Dendritic cell treated with granulocyte-macrophage colony-stimulating factor and Interleukin-4, amounts not matched to agents 40 ng/mL and 50 ng/mL, for 4 days (primary cell): ENCODE measurements around the gene HTRA2.
"Not testable (repeated sequence)": the region's sequence is repeated elsewhere in the genome, so short reads cannot be mapped to it uniquely, and the experiment has no call there.

Experiments used
- H3K27ac Mint-ChIP-seq: one replicate; pipeline ENCODE4 v1.8.0; 2022; ENCODE audit warnings: mild to moderate bottlenecking, mixed read lengths
- H3K27me3 Mint-ChIP-seq: one replicate; pipeline ENCODE4 v1.8.0; 2022; ENCODE audit warnings: mild to moderate bottlenecking, mixed read lengths
- H3K36me3 Mint-ChIP-seq: one replicate; pipeline ENCODE4 v1.8.0; 2022; ENCODE audit warnings: low read depth, mixed read lengths
- H3K4me1 Mint-ChIP-seq: one replicate; pipeline ENCODE4 v1.8.0; 2022; ENCODE audit warnings: low read depth, mixed read lengths
- H3K4me3 Mint-ChIP-seq: one replicate; pipeline ENCODE4 v1.8.0; 2022; ENCODE audit warnings: mild to moderate bottlenecking, moderate library complexity, mixed read lengths
- H3K9me3 Mint-ChIP-seq: one replicate; pipeline ENCODE4 v1.8.0; 2022; ENCODE audit warnings: mixed read lengths
- intact Hi-C: fragments of 100-400 bp; cut with micrococcal nuclease; formaldehyde crosslinking; loops from one replicate; pipeline ENCODE4 v1.15.0; 2022

Gene HTRA2

GRCh38 chr2:74529357-74530238 is at the start of gene HTRA2, which contains the start of gene AUP1:
TSS of gene HTRA2 (plus strand) at chr2:74529933. CDS start at chr2:74530007, 74 bp downstream.
TSS of gene AUP1 (minus strand) at chr2:74529706. CDS start at chr2:74529629, 77 bp downstream.
- peak within 1 kb of the TSS; percentile 99 for H3K4me3 Mint-ChIP-seq
- H3K27me3 Mint-ChIP-seq = no peaks in the 10 kb centered on the region
- intact Hi-C loops = loop anchor here (1.0 to 5.0 kb wide), 6 partner anchors 22 to 277 kb away; partner anchors contain the start of genes INO80B, LBX2, PCGF1 and TTC31
- H3K36me3 Mint-ChIP-seq = peaks cover 75% of the 10 kb centered on the region
- H3K9me3 Mint-ChIP-seq = no peaks in the 10 kb centered on the region
- peaks cover 48% of the 10 kb centered on the region for H3K4me1 Mint-ChIP-seq
- H3K27ac Mint-ChIP-seq = peak within 1 kb of the TSS; percentile 97

GRCh38 chr2:74481431-74481830 is 48.3 kb upstream of the HTRA2 start:
- no peaks in the 10 kb centered on the region for H3K27me3 Mint-ChIP-seq
- H3K36me3 Mint-ChIP-seq = peaks cover 70% of the 10 kb centered on the region
- intact Hi-C loops = no loop called here
- peak overlapping the region; percentile 89 for H3K27ac Mint-ChIP-seq
- peaks cover 57% of the 10 kb centered on the region for H3K4me1 Mint-ChIP-seq
- H3K4me3 Mint-ChIP-seq = peak overlapping the region; percentile 97
- H3K9me3 Mint-ChIP-seq = no peaks in the 10 kb centered on the region

DNA sequence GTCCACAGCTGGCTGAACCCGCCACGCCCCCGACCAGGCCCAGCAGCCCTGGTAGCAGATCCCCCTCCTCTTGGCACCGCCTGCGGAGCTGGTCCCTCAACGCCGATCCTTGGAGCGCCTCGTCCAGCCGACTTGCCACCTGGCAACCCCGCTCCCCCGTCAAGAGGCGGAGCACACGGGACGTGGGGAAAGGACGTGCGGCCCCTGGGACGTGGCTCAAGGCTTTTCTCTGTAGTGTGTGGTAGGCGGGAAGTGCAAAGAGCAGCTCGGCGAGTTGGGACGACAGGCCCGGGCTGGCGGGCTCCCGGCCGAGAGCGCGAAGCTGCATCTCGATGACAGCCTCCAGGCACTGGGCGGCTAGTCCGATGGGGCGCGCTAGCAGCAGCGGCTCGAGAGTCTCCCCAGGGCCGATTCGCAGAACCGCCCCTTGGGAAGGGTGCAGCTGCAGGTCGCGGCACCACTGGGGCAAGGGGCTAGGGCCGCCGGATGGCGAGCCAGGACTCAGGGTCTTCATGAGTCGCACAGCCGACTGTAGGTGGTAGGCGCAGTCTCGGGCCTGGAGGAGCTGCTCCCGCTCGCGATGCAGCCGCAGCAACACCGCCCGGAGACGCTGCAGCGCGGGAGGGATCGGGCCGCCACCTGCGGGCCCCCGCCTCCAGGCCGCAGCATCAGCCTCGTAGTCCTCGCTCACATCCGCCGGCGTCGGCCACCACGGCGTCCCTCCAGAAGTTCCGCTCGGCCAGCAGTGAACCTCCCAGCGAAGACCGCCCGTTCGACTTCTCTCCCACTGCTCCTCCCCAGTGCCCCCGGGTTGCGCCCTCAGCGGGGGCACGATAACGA is 47.6 kb upstream of the HTRA2 start:
- Mint-ChIP-seq H3K4me1 (peaks cover 57% of the 10 kb centered on the region), H3K9me3 (no peaks in the 10 kb centered on the region), H3K4me3 (peak overlapping the region; percentile 97), H3K27ac (peak overlapping the region; percentile 89), H3K36me3 (peaks cover 77% of the 10 kb centered on the region), H3K27me3 (no peaks in the 10 kb centered on the region)
- intact Hi-C loops = loop anchor here (1.0 to 2.0 kb wide), 2 partner anchors 10 to 73 kb away; partner anchors contain the start of genes DOK1 and MRPL53

DNA sequence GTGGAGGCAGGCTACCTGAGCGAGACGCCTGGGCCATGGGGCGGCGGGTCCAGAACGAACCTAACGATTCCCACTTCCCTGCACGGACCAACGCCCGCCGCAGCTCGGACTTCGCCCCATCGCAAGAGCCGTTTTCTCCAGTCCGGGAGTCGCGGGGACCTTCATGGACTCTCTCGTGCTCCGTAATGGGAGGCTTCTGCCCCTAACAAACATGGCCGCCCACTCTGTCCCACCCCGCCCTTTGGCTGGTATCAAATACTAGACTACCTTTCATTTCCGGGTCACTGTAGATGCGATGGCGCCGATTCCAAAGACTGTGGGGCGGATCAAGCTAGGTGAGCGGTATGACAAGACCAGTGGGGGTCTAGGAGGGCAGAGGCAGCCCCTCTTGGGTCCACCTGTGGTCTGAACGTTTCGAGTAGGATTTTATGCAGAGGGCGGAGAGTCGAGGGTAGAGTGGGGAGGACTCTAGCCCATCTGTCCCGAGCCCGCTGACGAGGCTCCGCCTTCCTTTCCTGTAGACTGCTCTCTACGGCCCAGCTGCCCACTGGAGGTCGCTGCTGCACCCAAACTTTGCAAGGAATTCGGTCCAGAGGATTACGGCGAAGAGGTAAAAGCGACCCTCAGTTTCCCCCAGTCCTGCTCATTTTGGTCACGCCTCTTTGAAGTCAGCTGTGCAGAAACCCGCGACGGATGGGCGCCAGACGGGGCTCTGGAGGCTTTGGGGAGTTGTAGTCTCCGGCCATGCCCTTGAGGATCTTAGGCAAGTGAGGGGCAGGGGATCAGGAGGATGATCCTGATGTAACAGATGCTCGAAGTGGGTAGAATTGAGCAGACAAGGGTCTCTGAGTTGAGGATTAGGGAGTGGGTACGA is 46.7 kb upstream of the HTRA2 start, which contains the start of the genes CCDC142 and TTC31:
Gene CCDC142 (minus strand): TSS at position 198 of the 874 bp plus-strand sequence. CDS start 161 bp downstream, at position 37.
Gene TTC31 (plus strand): TSS at position 281 of the 874 bp plus-strand sequence. CDS start 15 bp downstream, at position 296.
- Mint-ChIP-seq H3K27ac (peak within 1 kb of the TSS; percentile 89), H3K4me3 (peak within 1 kb of the TSS; percentile 97), H3K9me3 (no peaks in the 10 kb centered on the region), H3K27me3 (no peaks in the 10 kb centered on the region), H3K36me3 (peaks cover 69% of the 10 kb centered on the region), H3K4me1 (peaks cover 50% of the 10 kb centered on the region)
- intact Hi-C loops = loop anchor here (1.0 to 2.0 kb wide), 6 partner anchors 11 to 104 kb away; partner anchors contain the start of genes AUP1, C2orf81, DOK1 and HTRA2

- H3K9me3 Mint-ChIP-seq, H3K27me3 Mint-ChIP-seq: not testable (repeated sequence)
- Mint-ChIP-seq H3K4me1 (peaks cover 50% of the 10 kb centered on the region), H3K4me3 (peak overlapping the region; percentile 97), H3K27ac (peak overlapping the region; percentile 89), H3K36me3 (peaks cover 70% of the 10 kb centered on the region)
- intact Hi-C loops = loop anchor here (1.0 to 2.0 kb wide), 5 partner anchors 29 to 104 kb away; partner anchors contain the start of genes AUP1, C2orf81, DOK1 and HTRA2
Measured at GRCh38 chr2:74483675-74484164, 46.0 kb upstream of the HTRA2 start.

DNA sequence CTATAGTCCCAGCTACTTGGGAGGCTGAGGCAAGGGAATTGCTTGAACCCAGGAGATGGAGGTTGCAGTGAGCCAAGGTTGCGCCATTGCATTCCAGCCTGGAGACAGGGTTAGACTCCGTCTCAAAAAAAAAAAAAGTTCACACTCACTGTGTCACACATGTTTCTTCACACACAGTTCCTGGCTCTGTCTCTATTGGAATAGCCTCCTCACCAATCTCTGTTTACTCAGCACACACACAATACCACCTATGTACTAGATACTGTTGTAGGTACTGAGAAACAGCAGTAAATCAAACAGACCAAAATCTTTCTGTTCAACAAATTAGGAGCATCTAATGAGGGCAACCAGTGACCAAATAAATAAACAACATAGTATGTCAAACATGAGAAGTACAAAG is 43.6 kb upstream of the HTRA2 start:
- intact Hi-C loops = no loop called here
- H3K4me1 Mint-ChIP-seq = peaks cover 32% of the 10 kb centered on the region
- H3K36me3 Mint-ChIP-seq = peaks cover 70% of the 10 kb centered on the region
- H3K27ac Mint-ChIP-seq = no peak overlapping the region
- H3K27me3 Mint-ChIP-seq = no peaks in the 10 kb centered on the region
- no peak overlapping the region for H3K4me3 Mint-ChIP-seq
- H3K9me3 Mint-ChIP-seq = no peaks in the 10 kb centered on the region

- peaks cover 15% of the 10 kb centered on the region for H3K4me1 Mint-ChIP-seq
- H3K27me3 Mint-ChIP-seq = no peaks in the 10 kb centered on the region
- no peaks in the 10 kb centered on the region for H3K9me3 Mint-ChIP-seq
- no peak overlapping the region for H3K27ac Mint-ChIP-seq
- H3K36me3 Mint-ChIP-seq = peaks cover 80% of the 10 kb centered on the region
- intact Hi-C loops = no loop called here
- no peak overlapping the region for H3K4me3 Mint-ChIP-seq
Measured at GRCh38 chr2:74488643-74489481, 40.9 kb upstream of the HTRA2 start.

GRCh38 chr2:74489906-74490305 is 39.8 kb upstream of the HTRA2 start:
- H3K27me3 Mint-ChIP-seq = no peaks in the 10 kb centered on the region
- intact Hi-C loops = no loop called here
- H3K4me1 Mint-ChIP-seq = peaks cover 8% of the 10 kb centered on the region
- no peak overlapping the region for H3K4me3 Mint-ChIP-seq
- no peaks in the 10 kb centered on the region for H3K9me3 Mint-ChIP-seq
- H3K27ac Mint-ChIP-seq = no peak overlapping the region
- H3K36me3 Mint-ChIP-seq = peaks cover 83% of the 10 kb centered on the region

GRCh38 chr2:74491648-74492544 is 37.8 kb upstream of the HTRA2 start:
- peaks cover 2% of the 10 kb centered on the region for H3K4me1 Mint-ChIP-seq
- H3K4me3 Mint-ChIP-seq = no peak overlapping the region
- H3K9me3 Mint-ChIP-seq = no peaks in the 10 kb centered on the region
- H3K27me3 Mint-ChIP-seq = peaks cover 13% of the 10 kb centered on the region
- no peak overlapping the region for H3K27ac Mint-ChIP-seq
- H3K36me3 Mint-ChIP-seq = peaks cover 63% of the 10 kb centered on the region
- intact Hi-C loops = no loop called here

GRCh38 chr2:74493546-74493945 is 36.2 kb upstream of the HTRA2 start:
- intact Hi-C loops = no loop called here
- H3K36me3 Mint-ChIP-seq = peaks cover 57% of the 10 kb centered on the region
- H3K27ac Mint-ChIP-seq = no peak overlapping the region
- H3K9me3 Mint-ChIP-seq = no peaks in the 10 kb centered on the region
- peaks cover 13% of the 10 kb centered on the region for H3K4me1 Mint-ChIP-seq
- peaks cover 28% of the 10 kb centered on the region for H3K27me3 Mint-ChIP-seq
- H3K4me3 Mint-ChIP-seq = no peak overlapping the region

DNA sequence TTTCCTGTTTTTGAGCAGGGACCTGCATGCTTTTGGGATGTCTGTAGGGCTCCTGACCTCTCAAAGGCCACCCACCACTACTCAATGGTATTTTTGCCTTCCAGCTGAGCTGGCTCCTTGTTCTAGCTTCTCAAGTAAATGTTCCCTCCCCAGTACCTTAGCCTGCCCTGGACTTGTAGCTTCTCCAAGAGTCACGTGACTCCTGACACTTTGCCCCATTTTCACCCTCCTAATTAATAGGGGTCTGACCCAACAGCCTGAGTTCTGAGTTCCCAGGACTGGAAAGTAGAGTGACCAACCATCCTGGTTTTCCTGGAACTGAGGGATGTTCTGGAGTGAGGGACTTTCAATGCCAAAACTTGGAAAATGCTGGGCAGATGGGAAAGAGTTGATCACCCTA is 34.3 kb upstream of the HTRA2 start:
- intact Hi-C loops = loop anchor here (5.0 kb wide), 1 partner anchor 37 kb away; no protein-coding TSS in a partner anchor
- H3K4me3 Mint-ChIP-seq = no peak overlapping the region
- no peaks in the 10 kb centered on the region for H3K9me3 Mint-ChIP-seq
- peaks cover 47% of the 10 kb centered on the region for H3K27me3 Mint-ChIP-seq
- H3K27ac Mint-ChIP-seq = no peak overlapping the region
- H3K36me3 Mint-ChIP-seq = peaks cover 38% of the 10 kb centered on the region
- peaks cover 29% of the 10 kb centered on the region for H3K4me1 Mint-ChIP-seq
